ENCODE data around the gene SVIL. TPM values are rescaled to one million over a fixed set of nuclear protein-coding genes. Genes with fewer than 3 reads are reported as not detected.
"Not testable (repeated sequence)": the region's sequence is repeated elsewhere in the genome, so short reads cannot be mapped to it uniquely, and the experiment has no call there.

The SVIL gene
- total RNA-seq, 1 experiment from 2014 or later, result 166 TPM

- Histone ChIP-seq H3K9me2 (ENCODE audit: insufficient read depth) (no peaks in the 10 kb centered on the region), H3K79me2 (ENCODE audit: low read depth) (peaks cover 86% of the 10 kb centered on the region), H3K4me2 (peak overlapping the region; percentile 76), H2AFZ (no peak overlapping the region), H3K4me1 (replicated peaks; ENCODE audit: insufficient read depth) (peaks cover 60% of the 10 kb centered on the region), H3F3A (ENCODE audit: insufficient read depth, low read depth) (peaks cover 43% of the 10 kb centered on the region), H3K9me3 (ENCODE audit: insufficient read depth, low read depth) (no peaks in the 10 kb centered on the region), H3K27ac (peak overlapping the region; percentile 82), H4K20me1 (ENCODE audit: insufficient read depth) (no peaks in the 10 kb centered on the region), H3K4me3 (no peak overlapping the region; the same call in 1 of the 2 replicates), H3K27me3 (ENCODE audit: insufficient read depth, low read depth) (no peaks in the 10 kb centered on the region), H3K36me3 (ENCODE audit: low read depth) (no peaks in the 10 kb centered on the region)
- no peak for TF ChIP-seq CTCF (conservative IDR thresholded peaks at IDR 0.05)
- no peak for TF ChIP-seq EZH2 (IDR thresholded peaks at IDR 0.05; ENCODE audit: low read depth)
- ChIA-PET CTCF (interaction anchor here (0.8 kb wide), 1 partner anchor 133 kb away, joined by 3 read pairs; no protein-coding TSS in a partner anchor), POLR2A (ENCODE audit: unreplicated experiment) (no interaction called here)
- peak in 1 of 2 experiments; percentile 66 for DNase-seq
- BruUV-seq (replicated peaks), result no TSS peak
- intact Hi-C loops (cut with micrococcal nuclease; ENCODE audit: unreplicated experiment), result no loop called here
These were observed 7.3 kb downstream of the SVIL start for GRCh38 chr10:29627201-29628132.

DNA sequence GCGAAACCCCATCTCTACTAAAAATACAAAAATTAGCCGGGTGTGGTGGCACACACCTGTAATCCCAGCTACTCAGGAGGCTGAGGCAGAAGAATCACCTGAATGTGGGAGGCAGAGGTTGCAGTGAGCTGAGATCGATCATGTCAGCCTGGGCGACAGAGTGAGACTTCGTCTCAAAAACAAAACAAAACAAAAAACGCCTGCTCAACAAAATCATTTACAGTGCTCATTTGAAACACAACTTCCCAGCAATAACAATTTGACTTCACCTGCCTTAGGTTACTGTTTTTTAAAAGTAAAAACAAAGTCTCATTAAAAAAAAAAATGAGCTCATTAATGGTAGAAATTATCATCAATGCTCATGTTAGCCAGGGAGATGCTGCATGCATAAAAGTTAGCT lies 10.4 kb downstream of the SVIL start:
- H3F3A ChIP-seq (ENCODE audit: insufficient read depth, low read depth), result peaks cover 31% of the 10 kb centered on the region; the same call in 1 of the 2 replicates
- H3K79me2 ChIP-seq (ENCODE audit: low read depth), result peaks cover 87% of the 10 kb centered on the region
- H4K20me1 ChIP-seq (ENCODE audit: insufficient read depth); H3K4me2 ChIP-seq; H3K36me3 ChIP-seq (ENCODE audit: low read depth); intact Hi-C loops (cut with micrococcal nuclease; ENCODE audit: unreplicated experiment); DNase-seq; H2AFZ ChIP-seq; H3K9me3 ChIP-seq (ENCODE audit: insufficient read depth, low read depth); H3K27me3 ChIP-seq (ENCODE audit: insufficient read depth, low read depth); H3K4me3 ChIP-seq; H3K9me2 ChIP-seq (ENCODE audit: insufficient read depth): not testable (repeated sequence)
- POLR2A ChIA-PET (ENCODE audit: unreplicated experiment), result interaction anchor here (0.7 kb wide), 1 partner anchor 17 kb away, joined by 3 read pairs; no protein-coding TSS in a partner anchor
- H3K4me1 ChIP-seq (replicated peaks; ENCODE audit: insufficient read depth), result peaks cover 45% of the 10 kb centered on the region
- TSS peak; percentile 9 for BruUV-seq (replicated peaks)
- CTCF ChIA-PET, result interaction anchor here (0.6 to 0.7 kb wide), 2 partner anchors 76 to 89 kb away, joined by 4 read pairs; no protein-coding TSS in a partner anchor
- 0 out of 2 replicates have a peak overlapping the region, but pooled peaks have one; percentile 23 for H3K27ac ChIP-seq

DNA sequence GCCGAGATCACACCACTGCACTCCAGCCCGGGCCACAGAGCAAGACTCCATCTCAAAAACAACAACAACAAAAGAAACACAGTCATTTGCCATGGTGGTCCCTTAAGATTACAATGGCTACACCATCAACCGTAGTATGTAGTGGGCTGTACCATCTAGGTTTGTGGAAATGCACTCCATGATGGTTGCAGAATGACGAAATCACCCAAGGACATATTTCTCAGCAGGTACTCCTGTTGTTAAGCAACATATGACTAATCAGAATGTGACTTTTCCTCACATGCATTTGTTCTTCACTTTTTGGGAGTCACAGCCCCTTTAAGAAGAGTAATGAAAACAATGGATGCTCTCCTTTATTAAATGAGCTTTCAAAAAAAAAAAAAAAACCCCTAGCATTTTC lies 11.0 kb downstream of the SVIL start:
- Histone ChIP-seq H3K4me3 (no peak overlapping the region), H2AFZ (no peak overlapping the region), H3F3A (ENCODE audit: insufficient read depth, low read depth) (peaks cover 37% of the 10 kb centered on the region; the same call in 1 of the 2 replicates), H3K27me3 (ENCODE audit: insufficient read depth, low read depth) (no peaks in the 10 kb centered on the region), H3K4me2 (no peak overlapping the region), H3K27ac (0 out of 2 replicates have a peak overlapping the region, but pooled peaks have one; percentile 23), H3K79me2 (ENCODE audit: low read depth) (peaks cover 85% of the 10 kb centered on the region), H4K20me1 (ENCODE audit: insufficient read depth) (no peaks in the 10 kb centered on the region), H3K4me1 (replicated peaks; ENCODE audit: insufficient read depth) (peaks cover 45% of the 10 kb centered on the region), H3K9me2 (ENCODE audit: insufficient read depth) (no peaks in the 10 kb centered on the region), H3K9me3 (ENCODE audit: insufficient read depth, low read depth) (no peaks in the 10 kb centered on the region), H3K36me3 (ENCODE audit: low read depth) (no peaks in the 10 kb centered on the region)
- CTCF ChIA-PET, result interaction anchor here (0.7 kb wide), 1 partner anchor 77 kb away, joined by 4 read pairs; no protein-coding TSS in a partner anchor
- DNase-seq, result peak in 1 of 2 experiments; percentile 78
- intact Hi-C loops (cut with micrococcal nuclease; ENCODE audit: unreplicated experiment), result no loop called here
- TF ChIP-seq EZH2 (IDR thresholded peaks at IDR 0.05; ENCODE audit: low read depth), result no peak
- TF ChIP-seq CTCF (conservative IDR thresholded peaks at IDR 0.05), result no peak
- POLR2A ChIA-PET (ENCODE audit: unreplicated experiment), result interaction anchor here (0.7 kb wide), 1 partner anchor 16 kb away, joined by 3 read pairs; no protein-coding TSS in a partner anchor
- BruUV-seq (replicated peaks), result no TSS peak
